ENCODE results near the gene LRRC37A3.
"Not testable (repeated sequence)": the region's sequence is repeated elsewhere in the genome, so short reads cannot be mapped to it uniquely, and the experiment has no call there.

LRRC37A3 gene

GRCh38 chr17:64941045-64941444 is 21.8 kb upstream of the LRRC37A3 start:
- no peak overlapping the region for H3K4me3 ChIP-seq (ENCODE audit: insufficient read depth, low read depth, low read length)
- H3K27me3 ChIP-seq (ENCODE audit: control insufficient read depth, insufficient read depth, low read length, poor library complexity, severe bottlenecking) = no peaks in the 10 kb centered on the region
- H3K36me3 ChIP-seq (ENCODE audit: control insufficient read depth, insufficient read depth, low read length) = no peaks in the 10 kb centered on the region
- H3K4me1 ChIP-seq (ENCODE audit: control insufficient read depth, insufficient read depth, low read length) = peaks cover 5% of the 10 kb centered on the region
- 93% methylated on average over 3 of the region's 3 CpGs for WGBS, 2 experiments
- no peaks in the 10 kb centered on the region for H3K9me3 ChIP-seq (ENCODE audit: control insufficient read depth, low read length)
- H3K27ac ChIP-seq (ENCODE audit: insufficient read depth, low read depth, low read length, poor library complexity, severe bottlenecking) = no peak overlapping the region

DNA sequence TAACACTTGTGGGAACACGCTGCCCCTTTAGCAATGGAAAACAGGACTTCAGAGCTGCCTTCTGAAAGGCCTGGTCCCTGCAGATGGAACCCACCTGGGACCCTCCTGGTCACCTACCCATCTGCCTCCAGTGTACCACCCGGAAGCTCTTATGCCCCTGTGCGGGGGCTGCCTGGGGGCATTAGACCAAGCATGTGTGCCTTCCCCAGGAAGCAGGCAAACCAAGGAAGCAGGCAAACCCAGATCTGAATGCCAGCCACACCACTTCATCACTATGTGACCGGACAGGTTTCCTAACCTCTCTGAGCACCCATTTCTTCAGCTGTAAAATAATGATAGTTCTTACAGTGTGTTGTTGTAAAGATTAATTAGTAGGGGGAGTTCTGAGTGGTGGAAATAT is 20.8 kb upstream of the LRRC37A3 start:
- Histone ChIP-seq H3K27ac (ENCODE audit: insufficient read depth, low read depth, low read length, poor library complexity, severe bottlenecking) (no peak overlapping the region), H3K4me1 (ENCODE audit: control insufficient read depth, insufficient read depth, low read length) (peaks cover 5% of the 10 kb centered on the region), H3K27me3 (ENCODE audit: control insufficient read depth, insufficient read depth, low read length, poor library complexity, severe bottlenecking) (no peaks in the 10 kb centered on the region), H3K4me3 (ENCODE audit: insufficient read depth, low read depth, low read length) (no peak overlapping the region), H3K9me3 (ENCODE audit: control insufficient read depth, low read length) (no peaks in the 10 kb centered on the region), H3K36me3 (ENCODE audit: control insufficient read depth, insufficient read depth, low read length) (no peaks in the 10 kb centered on the region)
- WGBS, 2 experiments = 92 to 97% methylated on average over 3 to 4 of the region's 4 CpGs

DNA sequence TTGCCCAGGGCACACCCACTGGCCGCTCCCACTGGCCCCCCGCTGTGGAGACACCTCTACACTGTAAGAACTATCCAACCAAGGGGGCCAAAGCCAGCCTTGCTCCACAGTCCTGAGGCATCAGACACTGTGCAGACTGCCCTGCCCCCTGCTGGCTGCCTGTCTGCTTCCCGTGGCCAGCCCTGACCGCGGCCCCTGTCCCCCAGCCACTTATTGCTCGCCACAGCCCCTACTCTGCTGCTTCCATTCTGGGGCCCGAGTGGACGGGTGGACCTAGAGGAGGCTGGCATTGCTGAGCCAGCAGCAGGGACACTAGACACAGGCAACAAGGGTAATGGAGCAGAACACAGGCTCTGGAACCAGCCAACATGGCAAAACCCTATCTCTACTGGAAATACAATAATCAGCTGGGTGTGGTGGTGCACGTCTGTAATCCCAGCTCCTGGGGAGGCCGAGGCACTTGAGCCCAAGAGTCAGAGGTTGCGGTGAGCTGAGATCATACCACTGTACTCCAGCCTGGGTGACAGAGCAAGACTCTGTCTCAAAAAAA is 19.7 kb upstream of the LRRC37A3 start:
- H3K4me1 ChIP-seq (ENCODE audit: control insufficient read depth, insufficient read depth, low read length) = peaks cover 5% of the 10 kb centered on the region
- WGBS, 2 experiments = 62 to 64% methylated on average over 11 of the region's 11 CpGs
- no peaks in the 10 kb centered on the region for H3K9me3 ChIP-seq (ENCODE audit: control insufficient read depth, low read length)
- H3K27me3 ChIP-seq (ENCODE audit: control insufficient read depth, insufficient read depth, low read length, poor library complexity, severe bottlenecking) = no peaks in the 10 kb centered on the region
- no peaks in the 10 kb centered on the region for H3K36me3 ChIP-seq (ENCODE audit: control insufficient read depth, insufficient read depth, low read length)
- no peak overlapping the region for H3K4me3 ChIP-seq (ENCODE audit: insufficient read depth, low read depth, low read length)
- H3K27ac ChIP-seq (ENCODE audit: insufficient read depth, low read depth, low read length, poor library complexity, severe bottlenecking) = no peak overlapping the region

DNA sequence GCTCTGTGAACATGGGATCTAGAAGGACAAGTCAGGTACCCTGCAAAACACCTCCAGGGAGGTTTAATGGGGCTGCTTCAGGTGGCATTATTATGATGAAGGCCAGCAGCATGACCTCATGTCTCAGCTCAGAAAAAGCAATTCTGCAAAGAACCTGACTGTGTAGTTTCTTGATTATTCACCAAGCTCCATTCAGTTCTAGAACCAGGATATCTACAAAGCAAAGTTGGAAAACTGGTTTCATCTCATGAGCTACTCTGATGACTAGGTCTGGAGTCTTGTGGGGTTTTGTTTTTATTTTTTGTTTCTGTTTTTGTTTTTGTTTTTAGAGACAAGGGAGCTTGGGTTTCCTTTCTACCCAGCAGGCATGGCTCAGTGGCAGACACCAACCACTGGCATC is 19.0 kb upstream of the LRRC37A3 start:
- no peak overlapping the region for H3K27ac ChIP-seq (ENCODE audit: insufficient read depth, low read depth, low read length, poor library complexity, severe bottlenecking)

DNA sequence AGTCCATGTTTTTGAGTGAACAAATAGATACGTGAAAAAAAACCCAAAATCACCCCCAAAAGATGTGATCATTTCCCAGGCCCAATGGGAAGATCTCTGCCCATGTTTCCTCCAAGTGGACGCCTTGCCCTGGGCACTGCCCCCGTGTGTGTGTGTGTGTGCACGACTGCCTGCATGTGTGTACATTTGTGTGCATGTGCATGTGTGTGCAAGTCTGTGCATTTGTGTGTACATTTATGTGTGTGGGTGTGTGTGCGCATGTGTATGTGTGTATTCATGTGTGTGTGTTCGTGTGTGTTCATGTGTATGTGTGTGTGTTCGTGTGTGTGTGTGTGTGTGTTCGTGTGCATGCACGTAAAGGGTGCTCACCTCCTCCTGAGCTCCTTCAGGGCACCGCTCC is 16.8 kb upstream of the LRRC37A3 start:
- no peaks in the 10 kb centered on the region for H3K9me3 ChIP-seq (ENCODE audit: control insufficient read depth, low read length)
- H3K4me3 ChIP-seq (ENCODE audit: insufficient read depth, low read depth, low read length) = no peak overlapping the region
- peaks cover 5% of the 10 kb centered on the region for H3K4me1 ChIP-seq (ENCODE audit: control insufficient read depth, insufficient read depth, low read length)
- WGBS, 2 experiments = 92 to 93% methylated on average over 10 of the region's 10 CpGs
- H3K27me3 ChIP-seq (ENCODE audit: control insufficient read depth, insufficient read depth, low read length, poor library complexity, severe bottlenecking) = no peaks in the 10 kb centered on the region
- H3K27ac ChIP-seq (ENCODE audit: insufficient read depth, low read depth, low read length, poor library complexity, severe bottlenecking) = no peak overlapping the region
- H3K36me3 ChIP-seq (ENCODE audit: control insufficient read depth, insufficient read depth, low read length) = no peaks in the 10 kb centered on the region

More for the DNA sequence above, 19.0 kb upstream of the LRRC37A3 start:
- Histone ChIP-seq H3K4me1 (ENCODE audit: control insufficient read depth, insufficient read depth, low read length) (peaks cover 5% of the 10 kb centered on the region), H3K9me3 (ENCODE audit: control insufficient read depth, low read length) (no peaks in the 10 kb centered on the region), H3K36me3 (ENCODE audit: control insufficient read depth, insufficient read depth, low read length) (no peaks in the 10 kb centered on the region), H3K4me3 (ENCODE audit: insufficient read depth, low read depth, low read length) (no peak overlapping the region), H3K27me3 (ENCODE audit: control insufficient read depth, insufficient read depth, low read length, poor library complexity, severe bottlenecking) (no peaks in the 10 kb centered on the region)

DNA sequence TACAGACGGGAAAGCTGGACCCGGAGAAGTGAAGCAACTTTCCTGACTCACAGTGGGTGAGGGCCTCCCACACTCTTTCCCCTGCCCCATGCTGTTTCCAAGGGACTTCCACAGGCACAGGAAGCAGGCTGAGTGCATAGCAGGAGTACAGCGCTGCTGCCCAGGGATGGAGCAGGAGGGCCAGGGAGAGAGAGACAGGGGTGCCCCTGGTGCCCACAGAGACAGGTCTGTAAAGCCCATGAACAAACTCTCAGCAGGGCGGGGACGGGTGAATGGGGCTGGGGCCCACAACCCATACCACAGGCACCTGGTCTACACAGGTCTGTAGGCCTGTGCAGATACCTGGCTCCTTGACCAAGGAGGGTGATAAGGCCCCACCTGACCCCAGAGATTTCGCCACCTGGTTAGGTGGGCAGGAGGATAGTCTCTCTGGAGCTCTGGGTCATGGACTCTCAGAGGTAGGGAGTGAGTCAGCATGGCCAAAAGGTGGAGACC is 15.1 kb upstream of the LRRC37A3 start:
- not testable (repeated sequence) for H3K27ac ChIP-seq (ENCODE audit: insufficient read depth, low read depth, low read length, poor library complexity, severe bottlenecking); H3K27me3 ChIP-seq (ENCODE audit: control insufficient read depth, insufficient read depth, low read length, poor library complexity, severe bottlenecking); H3K4me1 ChIP-seq (ENCODE audit: control insufficient read depth, insufficient read depth, low read length); H3K4me3 ChIP-seq (ENCODE audit: insufficient read depth, low read depth, low read length); H3K9me3 ChIP-seq (ENCODE audit: control insufficient read depth, low read length); H3K36me3 ChIP-seq (ENCODE audit: control insufficient read depth, insufficient read depth, low read length)
- WGBS, 2 experiments = 94 to 95% methylated on average over 6 of the region's 6 CpGs

GRCh38 chr17:64932850-64933249 is 13.6 kb upstream of the LRRC37A3 start:
- H3K27ac ChIP-seq (ENCODE audit: insufficient read depth, low read depth, low read length, poor library complexity, severe bottlenecking); H3K27me3 ChIP-seq (ENCODE audit: control insufficient read depth, insufficient read depth, low read length, poor library complexity, severe bottlenecking); H3K36me3 ChIP-seq (ENCODE audit: control insufficient read depth, insufficient read depth, low read length); H3K9me3 ChIP-seq (ENCODE audit: control insufficient read depth, low read length); H3K4me1 ChIP-seq (ENCODE audit: control insufficient read depth, insufficient read depth, low read length); H3K4me3 ChIP-seq (ENCODE audit: insufficient read depth, low read depth, low read length): not testable (repeated sequence)
- WGBS, 2 experiments = 89 to 96% methylated on average over 2 of the region's 3 CpGs

DNA sequence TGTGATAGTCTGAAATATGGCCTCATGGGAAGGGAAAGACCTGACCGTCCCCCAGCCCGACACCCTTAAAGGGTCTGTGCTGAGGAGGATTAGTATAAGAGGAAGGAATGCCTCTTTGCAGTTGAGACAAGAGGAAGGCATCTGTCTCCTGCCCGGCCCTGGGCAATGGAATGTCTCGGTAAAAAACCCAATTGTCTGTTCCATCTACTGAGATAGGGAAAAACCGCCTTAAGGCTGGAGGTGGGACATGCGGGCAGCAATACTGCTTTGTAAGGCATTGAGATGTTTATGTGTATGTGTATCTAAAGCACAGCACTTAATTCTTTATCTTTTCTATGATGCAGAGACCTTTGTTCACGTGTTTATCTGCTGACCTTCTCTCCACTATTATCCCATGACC is 11.1 kb upstream of the LRRC37A3 start:
- not testable (repeated sequence) for H3K36me3 ChIP-seq (ENCODE audit: control insufficient read depth, insufficient read depth, low read length); H3K9me3 ChIP-seq (ENCODE audit: control insufficient read depth, low read length); H3K4me3 ChIP-seq (ENCODE audit: insufficient read depth, low read depth, low read length); H3K27ac ChIP-seq (ENCODE audit: insufficient read depth, low read depth, low read length, poor library complexity, severe bottlenecking); H3K27me3 ChIP-seq (ENCODE audit: control insufficient read depth, insufficient read depth, low read length, poor library complexity, severe bottlenecking); H3K4me1 ChIP-seq (ENCODE audit: control insufficient read depth, insufficient read depth, low read length)
- WGBS, 2 experiments = 57 to 65% methylated on average over 6 to 7 of the region's 7 CpGs

DNA sequence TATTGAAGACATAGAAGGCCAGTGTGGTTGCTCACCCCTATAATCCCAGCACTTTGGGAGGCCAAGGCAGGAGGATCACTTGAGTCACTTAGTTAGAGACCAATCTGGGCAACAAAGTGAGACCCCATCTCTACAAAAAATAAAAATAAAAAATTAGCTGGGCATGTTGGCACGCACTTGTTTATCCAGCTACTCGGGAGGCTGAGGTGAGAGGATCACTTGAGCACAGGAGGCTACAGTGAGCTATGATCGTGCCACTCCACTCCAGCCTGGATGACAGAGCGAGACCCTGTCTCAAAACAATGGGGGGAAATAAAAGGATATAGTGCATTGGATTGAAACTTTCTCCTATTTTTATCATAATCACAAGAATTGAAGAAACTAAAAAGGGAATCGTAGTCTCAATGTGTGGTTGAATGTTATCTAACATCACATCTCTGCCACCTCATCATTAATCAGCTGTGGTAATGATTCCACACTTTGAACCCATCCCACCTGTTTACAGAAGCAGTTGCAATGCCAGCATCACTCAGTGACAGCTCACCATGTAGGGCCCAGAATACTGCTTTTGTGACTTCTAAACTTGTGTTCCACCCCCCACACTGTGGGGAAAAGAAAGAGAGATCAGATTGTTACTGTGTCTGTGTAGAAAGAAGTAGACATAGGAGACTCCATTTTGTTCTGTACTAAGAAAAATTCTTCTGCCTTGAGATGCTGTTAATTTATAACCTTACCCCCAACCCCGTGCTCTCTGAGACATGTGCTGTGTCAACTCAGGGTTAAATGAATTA is 10.3 kb upstream of the LRRC37A3 start:
- H3K4me1 ChIP-seq (ENCODE audit: control insufficient read depth, insufficient read depth, low read length); H3K4me3 ChIP-seq (ENCODE audit: insufficient read depth, low read depth, low read length); H3K27me3 ChIP-seq (ENCODE audit: control insufficient read depth, insufficient read depth, low read length, poor library complexity, severe bottlenecking); H3K36me3 ChIP-seq (ENCODE audit: control insufficient read depth, insufficient read depth, low read length); H3K27ac ChIP-seq (ENCODE audit: insufficient read depth, low read depth, low read length, poor library complexity, severe bottlenecking); H3K9me3 ChIP-seq (ENCODE audit: control insufficient read depth, low read length): not testable (repeated sequence)
- WGBS, 2 experiments = 76 to 100% methylated on average over 2 of the region's 6 CpGs

DNA sequence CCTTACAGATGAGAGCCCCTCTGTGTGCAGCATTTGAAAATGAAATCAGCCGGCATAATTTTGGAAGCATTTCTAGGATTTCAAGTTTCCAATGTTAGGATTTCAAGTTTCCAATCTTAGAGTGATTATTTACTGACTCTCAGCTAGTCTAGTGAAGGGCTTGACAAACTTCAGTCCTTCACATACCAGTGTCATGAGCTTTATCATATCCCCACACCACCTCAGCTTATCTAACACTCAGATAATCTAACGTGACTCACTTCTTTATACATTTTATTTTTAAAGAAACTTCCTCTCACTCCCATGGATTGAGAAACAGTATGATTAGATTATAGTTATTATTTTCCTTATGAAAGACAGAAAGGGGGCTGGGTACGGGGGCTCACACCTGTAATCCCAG is 9.4 kb upstream of the LRRC37A3 start:
- H3K27me3 ChIP-seq (ENCODE audit: control insufficient read depth, insufficient read depth, low read length, poor library complexity, severe bottlenecking); H3K4me1 ChIP-seq (ENCODE audit: control insufficient read depth, insufficient read depth, low read length); H3K4me3 ChIP-seq (ENCODE audit: insufficient read depth, low read depth, low read length); H3K27ac ChIP-seq (ENCODE audit: insufficient read depth, low read depth, low read length, poor library complexity, severe bottlenecking); H3K36me3 ChIP-seq (ENCODE audit: control insufficient read depth, insufficient read depth, low read length); H3K9me3 ChIP-seq (ENCODE audit: control insufficient read depth, low read length): not testable (repeated sequence)
- 97 to 100% methylated on average over 1 to 2 of the region's 3 CpGs for WGBS, 2 experiments

Data from ectodermal cell (in vitro differentiated cells).